GM12892 (cell line): Measurements from ENCODE around the gene PTK6.
"Not testable (repeated sequence)": the region's sequence is repeated elsewhere in the genome, so short reads cannot be mapped to it uniquely, and the experiment has no call there.

Experiments used
- DNase-seq: peaks from one replicate; pipeline ENCODE4 v3.0.0; 2011; ENCODE audit not compliant: insufficient read length
- FAIRE-seq: peaks from 2 replicates; lab custom pipeline; 2011; peaks lifted over from hg19 to GRCh38; lab: Jason Lieb, UNC
- POLR2A ChIP-seq: IDR thresholded peaks from 2 replicates; pipeline ENCODE4 v1.6.1; 2011; ENCODE audit warnings: low read depth, low read length, control low read depth
- POLR2AphosphoS5 ChIP-seq: IDR thresholded peaks from 2 replicates; pipeline ENCODE4 v1.6.1; 2011; ENCODE audit warnings: low read depth, low read length, control low read depth
- TAF1 ChIP-seq: IDR thresholded peaks from 2 replicates; pipeline ENCODE4 v1.6.1; 2011; ENCODE audit warnings: low read depth, mild to moderate bottlenecking, control low read depth, low read length, borderline replicate concordance

The PTK6 gene

GRCh38 chr20:63519668-63520503 lies 17.3 kb downstream of the PTK6 start:
- peak; percentile 9 for FAIRE-seq

GRCh38 chr20:63518946-63519667 lies 18.1 kb downstream of the PTK6 start:
- FAIRE-seq (no peak), DNase-seq (no peak)
- TF ChIP-seq POLR2A (no peak), TAF1 (no peak), POLR2AphosphoS5 (no peak)

More at GRCh38 chr20:63519668-63520503, 17.3 kb downstream of the PTK6 start:
- TF ChIP-seq TAF1 (no peak), POLR2AphosphoS5 (no peak), POLR2A (no peak)
- peak; percentile 72 for DNase-seq

DNA sequence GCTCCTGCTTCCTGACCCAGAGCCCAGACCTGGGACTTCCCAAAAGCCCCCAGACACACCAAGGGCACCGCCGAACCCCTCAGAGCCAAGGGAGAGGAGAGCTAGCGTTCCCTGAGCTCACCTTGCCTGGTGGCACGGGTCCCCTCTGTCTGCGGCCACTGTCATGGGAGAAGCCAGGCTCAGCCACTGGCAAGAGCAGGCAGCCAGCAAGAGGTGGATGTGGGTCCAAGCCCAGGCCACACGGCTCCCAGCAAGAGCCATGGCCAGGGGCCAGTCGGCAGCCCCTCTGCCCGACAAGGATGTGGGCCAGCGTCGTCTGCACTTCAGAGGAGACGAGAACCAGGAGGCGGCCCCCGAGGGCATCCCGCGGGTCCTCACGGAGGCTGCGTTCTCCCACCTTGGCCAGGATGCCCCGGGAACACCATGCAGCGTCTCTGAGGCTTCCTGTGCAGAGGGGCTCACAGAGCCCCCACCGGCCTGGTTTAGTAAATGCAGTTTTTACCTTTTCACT lies 18.8 kb downstream of the PTK6 start:
- FAIRE-seq (no peak), DNase-seq (no peak)
- TF ChIP-seq POLR2A (no peak), TAF1 (no peak), POLR2AphosphoS5 (no peak)

DNA sequence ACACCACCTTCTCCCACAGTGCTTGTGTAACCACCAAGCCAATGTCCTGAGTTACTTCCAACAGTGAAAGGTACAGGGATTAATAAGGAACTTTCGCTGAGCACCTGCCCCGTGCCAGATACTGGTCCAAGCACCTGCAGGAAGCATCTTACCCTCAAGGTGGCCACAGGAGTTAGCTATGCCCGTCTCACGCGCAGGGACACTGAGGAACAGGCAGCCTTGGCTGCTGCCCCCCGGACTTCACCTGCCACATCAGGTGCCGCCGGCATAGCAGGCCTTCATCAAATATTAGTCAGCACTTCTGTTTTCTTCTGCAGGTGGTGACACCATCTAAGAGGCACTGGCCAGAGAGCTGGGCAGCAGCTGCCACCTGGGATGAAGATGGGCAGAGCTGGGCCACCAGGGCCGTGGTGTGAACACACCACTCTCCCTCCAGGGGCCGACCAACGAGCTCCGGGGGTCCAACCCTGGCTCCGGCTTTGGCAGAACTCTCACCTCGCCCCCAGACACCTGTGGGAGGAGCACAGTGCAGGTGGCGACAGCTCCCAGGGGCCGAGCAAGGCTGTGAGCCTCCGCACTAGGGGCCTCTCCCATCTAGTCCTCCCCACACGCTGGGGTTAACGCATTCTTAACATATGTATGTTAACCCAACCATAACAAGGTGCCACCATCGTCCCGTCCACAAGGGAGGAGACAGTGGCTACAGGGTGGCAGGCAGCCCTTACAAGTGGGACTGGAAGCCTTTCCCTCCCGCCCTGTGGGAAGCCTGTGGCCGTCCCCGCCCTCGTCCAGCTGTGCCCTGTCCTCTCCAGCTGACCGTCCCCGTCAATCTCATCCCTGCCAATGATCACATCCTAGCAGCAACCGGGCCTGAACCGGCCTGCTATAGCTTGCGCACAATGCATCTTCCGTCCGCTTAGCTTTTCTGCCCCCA lies 19.5 kb downstream of the PTK6 start:
- FAIRE-seq: no peak
- TF ChIP-seq TAF1: no peak
- TF ChIP-seq POLR2A: no peak
- TF ChIP-seq POLR2AphosphoS5: no peak
- no peak for DNase-seq

- DNase-seq, FAIRE-seq: not testable (repeated sequence)
Observed at GRCh38 chr20:63514520-63514919, 22.7 kb downstream of the PTK6 start.

- DNase-seq (no peak), FAIRE-seq (no peak)
- TF ChIP-seq POLR2A (no peak), POLR2AphosphoS5 (no peak), TAF1 (no peak)
Observed at GRCh38 chr20:63513207-63513606, 24.0 kb downstream of the PTK6 start.

DNA sequence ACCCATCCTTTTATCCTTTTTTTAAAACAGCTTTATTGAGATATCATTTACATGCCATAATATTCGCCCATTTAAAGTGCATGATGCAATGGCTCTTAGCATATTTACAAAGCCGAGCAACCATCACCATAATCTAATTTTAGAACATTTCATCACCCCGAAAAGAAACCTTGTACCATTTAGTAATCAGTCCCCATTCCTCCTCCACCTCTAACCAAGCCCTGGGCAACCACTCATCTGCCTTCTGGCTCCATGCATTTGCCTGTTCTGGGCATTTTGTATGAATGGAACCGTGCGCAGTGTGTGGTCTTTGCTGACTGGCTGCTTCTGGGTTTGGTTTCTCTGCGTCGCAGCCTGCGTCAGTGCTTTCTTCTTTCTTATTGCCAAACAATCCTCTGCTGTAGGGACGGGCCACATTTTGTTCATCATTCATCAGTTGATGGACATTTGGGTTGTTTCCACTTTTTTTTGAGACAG lies 28.1 kb downstream of the PTK6 start:
- TF ChIP-seq TAF1 (no peak), POLR2A (no peak), POLR2AphosphoS5 (no peak)
- DNase-seq: no peak
- FAIRE-seq: no peak

DNA sequence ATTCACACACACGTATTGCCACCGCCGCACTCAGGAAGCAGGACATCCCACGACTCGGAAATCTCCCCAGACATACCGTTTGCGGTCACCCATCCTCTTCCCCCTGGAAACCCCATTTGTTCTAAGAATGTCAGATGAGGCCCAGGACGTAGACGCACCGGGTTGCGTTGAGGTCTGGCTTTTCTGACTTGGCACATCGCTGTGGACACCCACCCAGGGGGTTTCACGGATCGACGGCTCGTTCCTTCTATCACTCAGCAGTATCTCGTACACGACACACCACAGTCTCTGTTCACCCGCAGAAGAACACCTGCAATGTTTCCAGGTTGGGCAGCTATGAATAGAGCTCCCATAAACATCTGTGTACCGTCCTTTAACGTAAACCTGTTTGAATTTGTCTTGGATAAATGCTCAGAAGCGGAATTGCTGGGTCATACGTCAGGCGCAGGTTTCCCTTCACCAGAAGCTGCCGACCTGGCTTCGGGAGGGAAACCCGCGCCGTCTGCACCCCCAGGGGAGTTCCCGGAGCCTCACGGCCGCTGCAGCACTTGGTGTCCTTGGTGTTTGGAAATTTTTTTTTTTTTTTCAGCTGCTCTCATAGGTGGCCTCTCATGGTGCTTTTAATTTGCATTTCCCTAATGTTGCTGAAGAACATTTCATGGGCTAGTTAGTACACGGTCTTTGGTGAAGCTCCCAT lies 29.0 kb downstream of the PTK6 start:
- TF ChIP-seq TAF1: no peak
- TF ChIP-seq POLR2A: no peak
- TF ChIP-seq POLR2AphosphoS5: no peak
- DNase-seq (no peak), FAIRE-seq (no peak)

- TF ChIP-seq TAF1: no peak
- TF ChIP-seq POLR2A: no peak
- no peak for TF ChIP-seq POLR2AphosphoS5
- no peak for FAIRE-seq
- DNase-seq: no peak
Observed at GRCh38 chr20:63507083-63507743, 30.0 kb downstream of the PTK6 start.

- no peak for FAIRE-seq
- no peak for DNase-seq
- TF ChIP-seq POLR2A (no peak), POLR2AphosphoS5 (no peak), TAF1 (no peak)
Observed at GRCh38 chr20:63505723-63506122, 31.5 kb downstream of the PTK6 start.
